AG08396 (cell line): ENCODE data around the gene CCDC63.

Experiments used
- DNase-seq: peaks from one replicate; pipeline ENCODE4 v3.0.0; 2012; ENCODE audit warnings: low spot score, mixed read lengths

Gene CCDC63

DNA sequence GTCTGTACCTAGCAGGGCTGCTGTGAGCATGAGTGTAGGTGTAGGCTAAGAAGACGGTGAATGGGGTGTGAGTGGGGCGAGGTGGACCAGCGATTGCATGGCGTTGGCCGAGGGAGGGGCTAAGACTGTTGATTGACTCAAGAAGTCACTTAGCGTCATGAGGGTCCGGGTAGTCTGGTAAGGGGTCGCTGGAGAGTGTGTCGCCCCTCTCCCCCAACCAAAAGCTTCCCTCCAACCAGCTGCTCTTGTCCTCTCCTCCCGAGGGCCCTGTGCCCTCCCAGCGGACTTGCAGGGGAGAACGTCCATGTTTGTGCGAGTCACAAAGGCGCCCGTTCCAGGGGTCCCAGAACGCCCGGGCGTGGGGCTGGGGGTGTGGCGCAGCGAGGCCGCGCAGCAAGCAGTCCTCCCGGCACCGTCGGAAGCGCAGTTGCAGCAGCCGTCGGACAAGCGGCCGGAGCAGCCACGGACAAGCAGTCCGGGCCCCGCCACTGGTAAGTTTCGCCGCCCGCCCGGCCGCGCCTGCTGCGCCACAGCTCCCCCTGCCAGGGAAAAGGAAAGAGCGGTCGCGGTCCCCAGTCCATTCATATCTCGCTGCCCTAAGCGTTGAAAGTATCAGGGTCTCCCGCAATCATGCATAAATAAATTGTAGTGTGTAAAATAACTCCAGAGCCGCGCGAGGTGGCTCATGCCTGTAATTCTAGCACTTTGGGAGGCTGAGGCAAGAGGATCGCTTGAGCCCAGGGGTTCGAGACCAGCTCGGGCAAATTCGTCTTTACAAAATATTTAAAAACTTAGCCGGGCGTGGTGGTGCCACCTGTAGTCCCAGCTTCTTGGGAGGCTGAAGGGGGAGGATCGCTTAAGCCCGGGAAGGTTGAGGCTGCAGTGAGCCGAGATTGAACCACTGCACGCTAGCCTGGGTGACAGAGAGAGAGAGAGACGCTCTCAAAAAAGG is at the start of gene CCDC63:
Gene CCDC63 (plus strand): TSS at position 373 of the 952 bp plus-strand sequence. CDS start 5,968 bp downstream, outside the sequence.
- peak; percentile 59 for DNase-seq

- no peak for DNase-seq
Observed at GRCh38 chr12:110798461-110798860, 48.3 kb upstream of the CCDC63 start.

GRCh38 chr12:110802489-110802888 is 44.3 kb upstream of the CCDC63 start:
- DNase-seq: no peak

DNA sequence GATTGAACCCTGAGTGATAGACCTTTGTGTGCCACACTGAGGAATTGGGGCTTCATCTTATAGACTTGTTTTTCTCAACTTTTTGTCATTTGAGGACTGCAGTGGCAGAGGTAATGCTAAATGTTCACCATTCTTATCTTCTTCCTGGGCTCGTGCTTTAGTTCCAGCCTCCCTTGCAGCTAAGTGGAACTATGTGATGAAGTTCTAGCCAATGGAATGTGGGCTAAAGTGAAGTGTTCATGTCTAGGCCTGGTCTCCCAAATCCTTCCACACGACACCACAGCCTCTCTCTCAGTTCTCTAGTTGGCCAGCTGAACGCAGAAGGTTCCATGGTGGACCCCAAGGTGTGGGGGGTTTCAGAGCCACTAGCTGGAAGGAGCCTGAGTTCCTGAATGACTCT is 42.4 kb upstream of the CCDC63 start:
- DNase-seq: no peak

DNA sequence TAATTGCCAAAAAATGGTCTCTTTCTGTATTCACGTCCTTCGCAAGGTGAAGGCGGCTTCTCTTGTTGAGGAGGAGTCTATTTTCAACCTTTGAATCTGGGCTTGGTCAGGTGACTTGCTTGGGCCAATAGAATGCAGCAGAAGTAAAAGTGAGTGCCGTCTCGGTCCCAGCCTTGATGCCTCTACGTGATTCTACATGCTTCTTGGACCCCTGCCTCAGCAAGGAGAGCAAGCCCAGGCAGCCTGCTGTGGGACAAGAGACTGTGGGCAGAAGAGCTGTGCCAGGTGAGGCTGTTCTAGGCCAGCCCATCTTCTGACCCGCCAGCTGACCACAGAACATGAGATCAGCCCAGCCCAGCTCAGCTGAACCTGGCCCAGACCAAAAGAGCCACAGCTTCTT is 39.1 kb upstream of the CCDC63 start:
- no peak for DNase-seq

GRCh38 chr12:110809149-110809548 is 37.6 kb upstream of the CCDC63 start:
- DNase-seq: no peak

DNA sequence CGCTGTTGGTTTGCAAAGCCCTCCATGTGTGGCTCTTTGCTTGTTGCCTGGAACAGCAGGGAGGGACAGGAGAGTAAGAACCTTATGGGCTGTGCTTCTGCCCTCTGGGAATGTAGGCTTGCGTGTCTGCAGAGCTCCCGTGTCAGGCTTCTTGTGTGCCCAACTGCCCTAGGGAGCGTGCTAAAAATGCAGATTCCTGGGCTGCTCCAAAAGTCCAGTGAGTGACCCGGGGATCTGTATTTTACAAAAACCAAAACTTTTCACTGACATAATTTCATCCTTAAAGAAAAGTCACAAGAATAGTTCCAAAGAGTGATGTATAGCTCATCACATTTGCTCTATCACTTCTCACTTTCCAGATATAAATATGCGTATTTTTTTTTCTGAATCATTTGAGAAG is 34.8 kb upstream of the CCDC63 start:
- no peak for DNase-seq

GRCh38 chr12:110813285-110813684 is 33.5 kb upstream of the CCDC63 start:
- DNase-seq: no peak

- DNase-seq: no peak
Observed at GRCh38 chr12:110813756-110814155, 33.0 kb upstream of the CCDC63 start.

- no peak for DNase-seq
Observed at GRCh38 chr12:110816248-110816647, 30.5 kb upstream of the CCDC63 start.

- no peak for DNase-seq
Observed at GRCh38 chr12:110816779-110817178, 30.0 kb upstream of the CCDC63 start.

- no peak for DNase-seq
Observed at GRCh38 chr12:110818511-110818910, 28.3 kb upstream of the CCDC63 start.

GRCh38 chr12:110819150-110819549 is 27.6 kb upstream of the CCDC63 start:
- no peak for DNase-seq

DNA sequence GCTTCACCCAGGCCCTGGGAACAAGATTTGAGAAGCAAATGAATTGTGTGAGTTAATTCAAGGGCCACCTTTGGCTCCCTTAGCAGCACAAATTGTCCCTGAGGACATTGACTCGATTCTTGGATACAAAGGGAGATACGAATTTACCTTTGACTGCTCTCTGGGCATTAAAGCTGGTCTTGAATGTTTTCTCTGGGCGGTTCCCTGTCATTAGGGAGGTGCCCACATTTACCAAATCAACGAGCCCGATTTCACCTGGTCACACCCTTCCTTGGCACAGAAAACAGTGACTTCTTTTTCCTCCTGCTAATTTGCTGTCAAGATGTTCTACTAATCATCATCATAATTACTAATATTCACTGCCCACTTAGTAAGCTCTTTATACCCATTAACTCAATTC is 27.1 kb upstream of the CCDC63 start:
- DNase-seq: no peak

DNA sequence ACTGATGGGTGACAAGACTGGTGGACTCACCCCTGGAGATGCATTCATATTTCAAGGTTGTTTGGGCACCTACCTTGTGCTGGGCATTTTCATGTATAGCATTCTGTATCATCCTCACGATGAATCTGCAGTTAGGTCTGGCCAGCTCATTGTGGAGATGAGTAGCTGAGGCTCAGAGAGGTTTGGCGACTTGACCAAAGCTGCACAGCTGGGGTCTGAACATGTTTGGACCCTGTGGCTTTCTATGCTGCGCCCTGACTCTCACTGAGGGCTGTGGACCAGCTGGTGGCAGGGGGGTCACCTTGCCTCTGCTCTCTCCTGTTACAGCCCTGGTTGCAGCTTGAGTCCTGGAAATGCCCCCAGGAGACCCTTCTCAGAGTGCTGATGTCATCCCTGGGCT is 24.9 kb upstream of the CCDC63 start:
- DNase-seq: no peak

DNA sequence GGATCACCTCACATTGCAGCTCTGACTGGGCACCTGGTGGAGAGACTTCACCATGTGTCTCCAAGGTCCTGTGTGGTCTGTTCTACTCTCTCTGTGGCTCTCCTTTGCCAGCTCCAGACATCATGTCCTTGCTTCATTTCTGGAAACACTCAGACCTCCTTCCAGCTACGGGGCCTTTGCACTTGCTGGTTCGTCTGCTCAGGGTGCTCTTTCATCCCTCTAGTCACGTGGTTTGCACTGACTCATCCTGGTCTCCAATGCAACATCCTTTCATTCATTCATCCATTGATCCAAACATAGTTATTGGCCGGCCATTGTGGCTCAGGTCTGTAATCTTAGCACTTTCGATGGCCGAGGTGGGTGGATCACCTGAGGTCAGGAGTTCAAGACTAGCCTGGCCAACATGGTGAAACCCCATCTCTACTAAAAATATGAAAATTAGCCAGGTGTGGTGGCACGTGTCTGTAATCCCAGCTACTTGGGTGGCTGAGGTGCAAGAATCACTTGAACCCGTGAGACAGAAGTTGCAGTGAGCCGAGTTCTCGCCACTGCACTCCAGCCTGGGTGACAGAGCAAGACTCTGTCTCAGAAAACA is 23.9 kb upstream of the CCDC63 start:
- no peak for DNase-seq

DNA sequence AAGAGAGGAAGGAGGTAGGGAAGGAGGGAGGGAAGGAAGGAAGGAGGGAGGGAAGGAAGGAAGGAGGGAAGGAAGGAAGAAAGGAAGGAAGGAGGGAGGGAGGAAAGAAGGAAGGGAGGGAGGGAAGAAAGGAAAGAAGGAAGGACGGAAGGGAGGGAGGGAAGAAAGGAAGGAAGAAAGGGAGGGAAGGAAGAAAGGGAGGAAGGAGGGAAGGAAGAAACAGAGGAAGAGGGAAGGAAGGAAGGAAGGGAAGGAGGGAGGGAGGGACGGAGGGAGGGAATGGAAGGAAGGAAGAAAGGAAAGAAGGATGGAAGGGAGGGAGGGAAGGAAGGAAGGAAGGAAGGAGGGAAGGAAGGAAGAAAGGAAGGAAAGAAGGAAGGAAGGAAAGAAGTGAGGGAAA is 22.4 kb upstream of the CCDC63 start:
- DNase-seq: no peak

GRCh38 chr12:110825530-110825929 is 21.3 kb upstream of the CCDC63 start:
- no peak for DNase-seq

DNA sequence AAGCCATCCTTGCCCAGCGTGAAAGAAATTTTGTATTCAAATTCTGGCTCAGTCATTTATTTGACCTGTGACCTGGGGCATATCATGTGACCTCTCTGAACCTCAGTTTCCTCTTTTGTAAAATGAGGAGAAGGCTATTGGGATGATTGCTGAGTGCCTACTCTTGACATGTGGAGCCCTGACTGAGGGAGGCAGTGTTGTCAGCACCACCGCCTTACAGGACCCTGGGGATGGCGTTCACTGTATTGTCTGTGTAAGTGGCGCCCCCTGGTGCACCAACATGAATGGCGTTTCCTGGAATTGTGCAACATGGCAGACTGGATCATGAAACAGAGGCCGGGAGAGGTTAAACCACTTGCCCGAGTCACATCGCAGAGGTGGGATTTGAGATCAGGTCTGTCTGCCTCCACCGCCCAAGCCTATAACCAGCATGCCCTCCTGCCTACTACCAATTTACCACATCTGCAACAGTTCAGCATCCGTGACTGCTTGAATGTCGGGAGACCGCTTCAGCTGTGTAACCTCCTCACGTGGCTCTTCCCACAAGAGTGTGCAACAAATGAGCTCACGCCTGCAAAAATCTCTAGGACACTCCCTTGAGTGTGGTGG is 20.1 kb upstream of the CCDC63 start:
- DNase-seq: peak; percentile 83

- DNase-seq: no peak
Observed at GRCh38 chr12:110829308-110829707, 17.5 kb upstream of the CCDC63 start.

DNA sequence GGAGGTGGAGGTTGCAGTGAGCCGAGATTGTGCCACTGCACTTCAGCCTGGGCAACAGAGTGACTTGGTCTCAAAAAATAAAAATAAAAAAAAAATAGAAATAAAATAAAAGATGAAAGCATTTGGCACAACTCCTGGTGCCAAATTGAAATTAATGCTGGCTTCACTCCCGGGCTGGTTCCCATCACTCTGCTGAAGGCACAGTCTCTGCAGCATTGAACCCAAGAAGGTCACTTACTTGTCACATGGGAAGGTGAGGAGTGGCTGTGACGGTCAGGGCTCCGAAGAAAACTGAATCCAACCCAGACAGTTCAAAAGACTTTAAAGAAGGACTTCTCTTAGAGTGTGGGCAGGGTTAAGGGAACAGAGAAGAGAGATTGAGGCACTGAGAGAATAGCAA is 10.5 kb upstream of the CCDC63 start:
- DNase-seq: no peak

GRCh38 chr12:110841007-110841406 is 5.8 kb upstream of the CCDC63 start:
- DNase-seq: no peak

DNA sequence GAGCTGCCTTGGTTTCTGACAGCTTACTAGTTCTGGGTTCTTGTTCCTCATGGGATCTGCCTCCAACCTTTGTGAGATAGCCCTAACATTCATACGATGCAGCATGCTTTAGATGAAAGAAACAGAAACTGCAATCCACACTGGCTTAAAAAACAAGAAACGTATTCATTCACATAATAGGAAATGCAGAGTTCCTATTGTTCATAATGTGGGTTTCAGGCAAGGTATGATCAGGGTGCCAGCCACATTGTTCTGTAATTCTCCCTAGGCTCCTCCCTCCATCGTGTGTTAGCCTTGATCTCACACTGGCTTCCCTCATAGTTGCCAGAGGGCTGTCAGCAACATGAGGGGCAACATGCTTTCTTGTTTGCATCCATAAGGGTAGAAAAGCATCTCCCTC is 2.7 kb upstream of the CCDC63 start:
- no peak for DNase-seq
